Activated CD8-positive, alpha-beta T cell treated with anti-CD3 and anti-CD28 coated beads for 36 hours (primary cell): ENCODE measurements around the gene DTX3. TPM values are rescaled to one million over a fixed set of nuclear protein-coding genes. Genes with fewer than 3 reads are reported as not detected.
"Not testable (repeated sequence)": the region's sequence is repeated elsewhere in the genome, so short reads cannot be mapped to it uniquely, and the experiment has no call there.

Experiments used
- ATAC-seq: fragments of 200-7000 bp; cut with Tn5 transposase; one replicate; pipeline ENCODE4 v1.10.0; 2021; ENCODE audit warnings: mild to moderate bottlenecking, moderate library complexity
- CTCF ChIA-PET: fragments of 350-600 bp; sonication (Branson Sonifier 250); formaldehyde crosslinking; loops from one replicate; lab custom pipeline; 2021; ENCODE audit warnings: antibody characterized with exemption; lab: Charles Lee
- POLR2A ChIA-PET: fragments of 350-600 bp; sonication (Branson Sonifier 250); formaldehyde crosslinking; loops from one replicate; lab custom pipeline; 2021; ENCODE audit warnings: antibody characterized with exemption; lab: Charles Lee
- DNase-seq: peaks from one replicate; pipeline ENCODE4 v3.0.0-alpha.2; 2020
- H3K27ac Mint-ChIP-seq: one replicate; pipeline ENCODE4 v1.8.0; 2021; ENCODE audit warnings: mild to moderate bottlenecking, mixed read lengths
- H3K27me3 Mint-ChIP-seq: one replicate; pipeline ENCODE4 v1.8.0; 2021; ENCODE audit warnings: mixed read lengths
- H3K36me3 Mint-ChIP-seq: one replicate; pipeline ENCODE4 v1.8.0; 2021; ENCODE audit warnings: low read depth, mixed read lengths
- H3K4me1 Mint-ChIP-seq: one replicate; pipeline ENCODE4 v1.8.0; 2021; ENCODE audit warnings: low read depth, mixed read lengths
- H3K4me3 Mint-ChIP-seq: one replicate; pipeline ENCODE4 v1.8.0; 2021; ENCODE audit warnings: mild to moderate bottlenecking, moderate library complexity, mixed read lengths
- H3K9me3 Mint-ChIP-seq: one replicate; pipeline ENCODE4 v1.8.0; 2021; ENCODE audit warnings: mixed read lengths
- CTCF ChIP-seq: fragments of 200-600 bp; IDR thresholded peaks from one replicate; pipeline ENCODE4 v1.8.0; 2022; ENCODE audit warnings: antibody characterized with exemption, mild to moderate bottlenecking
- intact Hi-C: fragments of 100-400 bp; cut with micrococcal nuclease; formaldehyde crosslinking; loops from one replicate; pipeline ENCODE4 v1.10.0; 2022
- total RNA-seq, 2 experiments: library from RNA; stranded (reverse); gene quantifications; one replicate each; pipeline ENCODE4 v1.2.3, GENCODE V29; 2021

DTX3 gene
- total RNA-seq, 2 experiments from 2014 or later = 13.7 to 15.1 TPM

GRCh38 chr12:57654042-57654441 lies 49.4 kb downstream of the DTX3 start:
- CTCF ChIA-PET = interaction anchor here (1.3 kb wide), 1 partner anchor 12 kb away, joined by 5 read pairs; no protein-coding TSS in a partner anchor
- Mint-ChIP-seq H3K27me3 (peaks cover 4% of the 10 kb centered on the region), H3K4me3 (no peak overlapping the region), H3K36me3 (no peaks in the 10 kb centered on the region), H3K27ac (no peak overlapping the region), H3K4me1 (no peaks in the 10 kb centered on the region), H3K9me3 (peaks cover 3% of the 10 kb centered on the region)
- ATAC-seq (no peak), DNase-seq (no peak)
- intact Hi-C loops = no loop called here
- no peak for TF ChIP-seq CTCF
- POLR2A ChIA-PET = interaction anchor here (1.3 kb wide), 1 partner anchor 13 kb away, joined by 3 read pairs; no protein-coding TSS in a partner anchor

GRCh38 chr12:57655541-57656240 lies 51.1 kb downstream of the DTX3 start:
- intact Hi-C loops = no loop called here
- H3K9me3 Mint-ChIP-seq = peaks cover 3% of the 10 kb centered on the region
- H3K4me1 Mint-ChIP-seq = no peaks in the 10 kb centered on the region
- CTCF ChIA-PET = interaction anchor here (1.1 kb wide), 1 partner anchor 73 kb away, joined by 4 read pairs; no protein-coding TSS in a partner anchor
- no peak for TF ChIP-seq CTCF
- H3K4me3 Mint-ChIP-seq = no peak overlapping the region
- ATAC-seq (no peak), DNase-seq (no peak)
- no peak overlapping the region for H3K27ac Mint-ChIP-seq
- H3K36me3 Mint-ChIP-seq = no peaks in the 10 kb centered on the region
- H3K27me3 Mint-ChIP-seq = peaks cover 7% of the 10 kb centered on the region
- POLR2A ChIA-PET = interaction anchor here (0.6 kb wide), 1 partner anchor 96 kb away, joined by 4 read pairs; no protein-coding TSS in a partner anchor

- H3K4me1 Mint-ChIP-seq, DNase-seq, H3K27me3 Mint-ChIP-seq, POLR2A ChIA-PET, ATAC-seq, H3K36me3 Mint-ChIP-seq, H3K4me3 Mint-ChIP-seq, H3K9me3 Mint-ChIP-seq, intact Hi-C loops, H3K27ac Mint-ChIP-seq: not testable (repeated sequence)
- CTCF ChIA-PET = interaction anchor here (0.9 to 1.8 kb wide), 3 partner anchors 23 to 73 kb away, joined by 3 to 4 read pairs (median 3); no protein-coding TSS in a partner anchor
Observed at GRCh38 chr12:57656408-57656807, 51.8 kb downstream of the DTX3 start.

GRCh38 chr12:57657744-57658143 lies 53.1 kb downstream of the DTX3 start:
- Mint-ChIP-seq H3K4me3 (no peak overlapping the region), H3K36me3 (no peaks in the 10 kb centered on the region), H3K27me3 (peaks cover 7% of the 10 kb centered on the region), H3K9me3 (peaks cover 6% of the 10 kb centered on the region), H3K27ac (no peak overlapping the region), H3K4me1 (no peaks in the 10 kb centered on the region)
- intact Hi-C loops = no loop called here
- CTCF ChIA-PET = interaction anchor here (1.3 to 1.8 kb wide), 3 partner anchors 35 to 74 kb away, joined by 3 to 4 read pairs (median 4); no protein-coding TSS in a partner anchor
- no peak for DNase-seq
- no peak for TF ChIP-seq CTCF
- no peak for ATAC-seq
- POLR2A ChIA-PET = no interaction called here

- ChIA-PET CTCF (no interaction called here), POLR2A (interaction anchor here (0.6 to 0.7 kb wide), 2 partner anchors 42 to 46 kb away, joined by 3 read pairs; no protein-coding TSS in a partner anchor)
- intact Hi-C loops = no loop called here
- peaks cover 7% of the 10 kb centered on the region for H3K27me3 Mint-ChIP-seq
- no peak overlapping the region for H3K4me3 Mint-ChIP-seq
- DNase-seq (no peak), ATAC-seq (no peak)
- H3K4me1 Mint-ChIP-seq = no peaks in the 10 kb centered on the region
- TF ChIP-seq CTCF = no peak
- H3K9me3 Mint-ChIP-seq = peaks cover 4% of the 10 kb centered on the region
- H3K36me3 Mint-ChIP-seq = no peaks in the 10 kb centered on the region
- no peak overlapping the region for H3K27ac Mint-ChIP-seq
Observed at GRCh38 chr12:57658890-57659289, 54.3 kb downstream of the DTX3 start.

Other genes starting within 250 kb of the DTX3 start
- 10 to 100 TPM; 33.2 to 44.0 TPM for gene R3HDM2, start 173.8 kb upstream of the DTX3 start, total RNA-seq
- gene INHBC, start 170.0 kb upstream of the DTX3 start, total RNA-seq = under 1 TPM in 1 of 2 experiments, not detected in 1; 0.16 TPM
- gene INHBE, start 149.5 kb upstream of the DTX3 start, total RNA-seq = 1 to 10 TPM; 1.7 to 2.3 TPM
- gene GLI1, start 145.0 kb upstream of the DTX3 start, total RNA-seq = under 1 TPM; 0.20 to 0.83 TPM
- gene ARHGAP9, start 125.0 kb upstream of the DTX3 start, total RNA-seq = 100 to 1,000 TPM; 125 to 128 TPM
- 100 to 1,000 TPM; 343 to 345 TPM for gene MARS1, start 116.8 kb upstream of the DTX3 start, total RNA-seq
- 10 to 100 TPM; 28.0 TPM for gene DDIT3, start 84.3 kb upstream of the DTX3 start, total RNA-seq
- 10 to 100 TPM; 46.5 to 47.3 TPM for gene MBD6, start 82.0 kb upstream of the DTX3 start, total RNA-seq
- 10 to 100 TPM; 66.2 to 68.6 TPM for gene DCTN2, start 57.6 kb upstream of the DTX3 start, total RNA-seq
- 1 to 10 TPM; 1.2 to 1.3 TPM for gene KIF5A, start 54.8 kb upstream of the DTX3 start, total RNA-seq
- 10 to 100 TPM; 10.7 to 12.3 TPM for gene PIP4K2C, start 13.6 kb upstream of the DTX3 start, total RNA-seq
- gene ARHGEF25, start 6.6 kb downstream of the DTX3 start, total RNA-seq = 1 to 10 TPM; 1.1 to 1.2 TPM
- gene B4GALNT1, start 28.4 kb downstream of the DTX3 start, total RNA-seq = 1 to 10 TPM in 1 of 2 experiments, under 1 TPM in 1; 0.61 to 1.4 TPM
- 10 to 100 TPM; 53.0 to 56.3 TPM for gene OS9, start 89.3 kb downstream of the DTX3 start, total RNA-seq
- 10 to 100 TPM; 22.4 TPM for gene AGAP2, start 133.9 kb downstream of the DTX3 start, total RNA-seq
- gene TSPAN31, start 140.2 kb downstream of the DTX3 start, total RNA-seq = 1 to 10 TPM; 6.9 to 7.5 TPM
- 100 to 1,000 TPM; 218 to 221 TPM for gene CDK4, start 147.5 kb downstream of the DTX3 start, total RNA-seq
- 10 to 100 TPM; 23.4 to 24.3 TPM for gene MARCHF9, start 150.3 kb downstream of the DTX3 start, total RNA-seq
- 1 to 10 TPM; 7.6 to 7.9 TPM for gene CYP27B1, start 162.3 kb downstream of the DTX3 start, total RNA-seq
- gene METTL1, start 167.3 kb downstream of the DTX3 start, total RNA-seq = 10 to 100 TPM; 29.6 to 34.1 TPM
- gene EEF1AKMT3, start 167.8 kb downstream of the DTX3 start, total RNA-seq = 1 to 10 TPM; 4.0 to 4.3 TPM
- 10 to 100 TPM; 46.3 to 47.3 TPM for gene TSFM, start 178.0 kb downstream of the DTX3 start, total RNA-seq
- gene AVIL, start 213.9 kb downstream of the DTX3 start, total RNA-seq = under 1 TPM; 0.34 to 0.49 TPM
- gene CTDSP2, start 241.9 kb downstream of the DTX3 start, total RNA-seq = 10 to 100 TPM; 67.1 to 67.2 TPM